ENCODE data around the gene GPX6. TPM values are rescaled to one million over a fixed set of nuclear protein-coding genes. Genes with fewer than 3 reads are reported as not detected.
A peak's percentile ranks its signal among the peaks of the same experiment; 100 is the strongest.
"Not testable (repeated sequence)": the region's sequence is repeated elsewhere in the genome, so short reads cannot be mapped to it uniquely, and the experiment has no call there.

Gene GPX6
- total RNA-seq, 1 donor: not detected

GRCh38 chr6:28551891-28552666, 36.5 kb upstream of the GPX6 start:
- H3K4me3 ChIP-seq (ENCODE audit: low read depth, low read length): no peak overlapping the region
- no peak for DNase-seq (ENCODE audit: low read depth)
- TF ChIP-seq CTCF (IDR thresholded peaks at IDR 0.05; ENCODE audit: insufficient read depth, low read depth, low read length): no peak

- DNase-seq (ENCODE audit: low read depth): not testable (repeated sequence)
Observed at GRCh38 chr6:28547003-28547402, 31.4 kb upstream of the GPX6 start.

GRCh38 chr6:28545955-28546354, 30.4 kb upstream of the GPX6 start:
- H3K4me3 ChIP-seq (ENCODE audit: low read depth, low read length): no peak overlapping the region
- DNase-seq (ENCODE audit: low read depth): no peak
- TF ChIP-seq CTCF (IDR thresholded peaks at IDR 0.05; ENCODE audit: insufficient read depth, low read depth, low read length): no peak

More at GRCh38 chr6:28547003-28547402, 31.4 kb upstream of the GPX6 start:
- not testable (repeated sequence) for H3K4me3 ChIP-seq (ENCODE audit: low read depth, low read length)

- no peak for DNase-seq (ENCODE audit: low read depth)
- peak overlapping the region; percentile 47 for H3K4me3 ChIP-seq (ENCODE audit: low read depth, low read length)
Observed at GRCh38 chr6:28543651-28544610, 28.3 kb upstream of the GPX6 start.

GRCh38 chr6:28542440-28543296, 27.1 kb upstream of the GPX6 start:
- TF ChIP-seq CTCF (IDR thresholded peaks at IDR 0.05; ENCODE audit: insufficient read depth, low read depth, low read length): peak; percentile 32
- peak overlapping the region; percentile 32 for H3K4me3 ChIP-seq (ENCODE audit: low read depth, low read length)

More at GRCh38 chr6:28543651-28544610, 28.3 kb upstream of the GPX6 start:
- TF ChIP-seq CTCF (IDR thresholded peaks at IDR 0.05; ENCODE audit: insufficient read depth, low read depth, low read length): no peak

GRCh38 chr6:28541996-28542395, 26.4 kb upstream of the GPX6 start:
- no peak overlapping the region for H3K4me3 ChIP-seq (ENCODE audit: low read depth, low read length)
- no peak for TF ChIP-seq CTCF (IDR thresholded peaks at IDR 0.05; ENCODE audit: insufficient read depth, low read depth, low read length)

More at GRCh38 chr6:28542440-28543296, 27.1 kb upstream of the GPX6 start:
- peak; percentile 71 for DNase-seq (ENCODE audit: low read depth)

More at GRCh38 chr6:28541996-28542395, 26.4 kb upstream of the GPX6 start:
- no peak for DNase-seq (ENCODE audit: low read depth)

Measured in fibroblast of villous mesenchyme (primary cell).